ENCODE measurements around the gene CRAT.
A peak's percentile ranks its signal among the peaks of the same experiment; 100 is the strongest.

Gene CRAT

GRCh38 chr9:129084087-129084486 is 26.5 kb downstream of the CRAT start:
- DNase-seq (ENCODE audit: low read depth): no peak
- no peak for TF ChIP-seq CTCF (IDR thresholded peaks at IDR 0.05; ENCODE audit: insufficient read depth, low read depth, low read length, missing control alignments)

GRCh38 chr9:129081388-129081904 is 29.1 kb downstream of the CRAT start:
- DNase-seq (ENCODE audit: low read depth): no peak
- H3K4me3 ChIP-seq (ENCODE audit: low read depth, low read length): peak overlapping the region; percentile 98
- TF ChIP-seq CTCF (IDR thresholded peaks at IDR 0.05; ENCODE audit: insufficient read depth, low read depth, low read length, missing control alignments): no peak

More at GRCh38 chr9:129084087-129084486, 26.5 kb downstream of the CRAT start:
- H3K4me3 ChIP-seq (ENCODE audit: low read depth, low read length): no peak overlapping the region

GRCh38 chr9:129080601-129081387 is 29.8 kb downstream of the CRAT start, which contains the start of gene DOLPP1:
Gene DOLPP1 (plus strand): TSS chr9:129081111. CDS start chr9:129081132, 21 bp downstream.
- peak; percentile 100 for DNase-seq (ENCODE audit: low read depth)
- H3K4me3 ChIP-seq (ENCODE audit: low read depth, low read length): peak within 1 kb of the TSS; percentile 98
- TF ChIP-seq CTCF (IDR thresholded peaks at IDR 0.05; ENCODE audit: insufficient read depth, low read depth, low read length, missing control alignments): no peak

GRCh38 chr9:129080298-129080600 is 30.3 kb downstream of the CRAT start:
- DNase-seq (ENCODE audit: low read depth): no peak
- peak overlapping the region; percentile 88 for H3K4me3 ChIP-seq (ENCODE audit: low read depth, low read length)
- TF ChIP-seq CTCF (IDR thresholded peaks at IDR 0.05; ENCODE audit: insufficient read depth, low read depth, low read length, missing control alignments): no peak

- peak overlapping the region; percentile 88 for H3K4me3 ChIP-seq (ENCODE audit: low read depth, low read length)
- no peak for TF ChIP-seq CTCF (IDR thresholded peaks at IDR 0.05; ENCODE audit: insufficient read depth, low read depth, low read length, missing control alignments)
- DNase-seq (ENCODE audit: low read depth): no peak
Observed at GRCh38 chr9:129079829-129080228, 30.8 kb downstream of the CRAT start.

GRCh38 chr9:129078691-129079503 is 31.7 kb downstream of the CRAT start:
- TF ChIP-seq CTCF (IDR thresholded peaks at IDR 0.05; ENCODE audit: insufficient read depth, low read depth, low read length, missing control alignments): no peak
- no peak overlapping the region for H3K4me3 ChIP-seq (ENCODE audit: low read depth, low read length)
- DNase-seq (ENCODE audit: low read depth): no peak

Measured in GM12865 (cell line).